B cell (primary cell): ENCODE data around the gene ZMIZ1. TPM values are rescaled to one million over a fixed set of nuclear protein-coding genes. Genes with fewer than 3 reads are reported as not detected.

Experiments
- ATAC-seq: fragments of 200-7000 bp; cut with Tn5 transposase; one replicate; pipeline ENCODE4 v1.10.0; 2021; ENCODE audit warnings: low read depth, mild to moderate bottlenecking, moderate number of reproducible peaks, moderate library complexity
- CTCF ChIA-PET: fragments of 350-600 bp; sonication (Branson Sonifier 250); formaldehyde crosslinking; loops from one replicate; lab custom pipeline; 2021; ENCODE audit warnings: antibody characterized with exemption, inconsistent platforms; lab: Charles Lee
- POLR2A ChIA-PET: fragments of 350-600 bp; sonication (Branson Sonifier 250); formaldehyde crosslinking; loops from one replicate; lab custom pipeline; 2021; ENCODE audit warnings: antibody characterized with exemption; lab: Charles Lee
- DNase-seq: peaks from one replicate; pipeline ENCODE4 v3.0.0; 2013
- H2AFZ ChIP-seq: 2 replicates; pipeline ENCODE4 v1.6.1; 2012; ENCODE audit warnings: mild to moderate bottlenecking, low read depth, low read length; ENCODE audit not compliant: insufficient read depth, poor library complexity, severe bottlenecking
- H3K27ac ChIP-seq, 2 donors: 1 replicate in 1 of 2; 2 replicates in 1 of 2; pipeline ENCODE4 v1.5.1; 2012 to 2013; ENCODE audit warnings: low read length in 2 of 2, mild to moderate bottlenecking in 2 of 2, moderate library complexity in 1 of 2
- H3K27me3 ChIP-seq, 4 experiments: fragments of 200-600 bp in 1 of 4; sonication (generic) in 1 of 4; replicated peaks in 1 of 4; 1 replicate in 2 of 4; 2 replicates in 2 of 4; pipeline versions ENCODE4 v1.6.1 to v1.7.0; 2013 to 2016; ENCODE audit warnings: low read length in 3 of 4, mild to moderate bottlenecking in 2 of 4, mixed read lengths in 1 of 4, moderate library complexity in 1 of 4; ENCODE audit not compliant: insufficient read depth in 4 of 4, control insufficient read depth in 3 of 4; ENCODE audit errors: control extremely low read depth in 1 of 4
- H3K36me3 ChIP-seq, 2 experiments: replicated peaks in 1 of 2; 1 replicate in 1 of 2; 2 replicates in 1 of 2; pipeline versions ENCODE4 v1.6.1 to v1.7.1; 2013; ENCODE audit warnings: low read length in 1 of 2; ENCODE audit not compliant: insufficient read depth in 2 of 2, control insufficient read depth in 1 of 2; ENCODE audit errors: control extremely low read depth in 1 of 2, extremely low read depth in 1 of 2
- H3K4me1 ChIP-seq, 2 donors: fragments of 200-600 bp in 1 of 2; sonication (generic) in 1 of 2; 1 replicate in 1 of 2; 2 replicates in 1 of 2; pipeline versions ENCODE4 v1.5.1 to v1.6.1; 2013 to 2017; ENCODE audit warnings: low read length in 2 of 2; ENCODE audit not compliant: control insufficient read depth in 2 of 2, insufficient read depth in 2 of 2
- H3K4me2 ChIP-seq: replicated peaks from 2 replicates; pipeline ENCODE3; 2012; ENCODE audit warnings: mild to moderate bottlenecking, low read depth, low read length; ENCODE audit not compliant: poor library complexity, severe bottlenecking
- H3K4me3 ChIP-seq, 5 experiments: fragments of 200-600 bp in 1 of 5; sonication (generic) in 1 of 5; 1 replicate in 3 of 5; 2 replicates in 2 of 5; pipeline versions ENCODE4 v1.5.1 to v1.7.0; 2011 to 2016; ENCODE audit warnings: low read length in 4 of 5, mild to moderate bottlenecking in 4 of 5, low read depth in 2 of 5, control low read depth in 1 of 5, moderate library complexity in 1 of 5; ENCODE audit not compliant: insufficient read depth in 1 of 5; ENCODE audit errors: control extremely low read depth in 1 of 5, extremely low read depth in 1 of 5
- H3K79me2 ChIP-seq: fragments of 200-600 bp; sonication (generic); one replicate; pipeline ENCODE4 v1.6.0; 2016; ENCODE audit warnings: low read length; ENCODE audit not compliant: control insufficient read depth, insufficient read depth
- H3K9ac ChIP-seq: fragments of 200-600 bp; sonication (generic); 2 replicates; pipeline ENCODE4 v1.6.1; 2017; ENCODE audit warnings: mild to moderate bottlenecking, low read length, moderate library complexity
- H3K9me3 ChIP-seq, 3 donors: one replicate each; pipeline versions ENCODE4 v1.6.1 to v1.7.1; 2013; ENCODE audit warnings: low read length in 2 of 3; ENCODE audit not compliant: control insufficient read depth in 2 of 3, insufficient read depth in 1 of 3; ENCODE audit errors: control extremely low read depth in 1 of 3
- H4K20me1 ChIP-seq: 2 replicates; pipeline ENCODE4 v1.6.0; 2012; ENCODE audit warnings: mild to moderate bottlenecking, low read length; ENCODE audit not compliant: insufficient read depth, control insufficient read depth, poor library complexity, severe bottlenecking
- H3K27ac Mint-ChIP-seq: one replicate; pipeline ENCODE4 v1.8.0; 2021; ENCODE audit warnings: mixed read lengths
- H3K27me3 Mint-ChIP-seq: one replicate; pipeline ENCODE4 v1.8.0; 2021; ENCODE audit warnings: mixed read lengths
- H3K4me1 Mint-ChIP-seq: one replicate; pipeline ENCODE4 v1.8.0; 2021; ENCODE audit warnings: mixed read lengths
- H3K4me3 Mint-ChIP-seq: one replicate; pipeline ENCODE4 v1.8.0; 2021; ENCODE audit warnings: mixed read lengths
- H3K9me3 Mint-ChIP-seq: one replicate; pipeline ENCODE4 v1.8.0; 2022; ENCODE audit warnings: mixed read lengths; ENCODE audit not compliant: insufficient read depth
- EZH2 ChIP-seq: IDR thresholded peaks from 2 replicates; pipeline ENCODE4 v1.6.1; 2012; ENCODE audit warnings: borderline replicate concordance, low read depth, mild to moderate bottlenecking, moderate library complexity, low read length; ENCODE audit not compliant: insufficient read depth, poor library complexity, severe bottlenecking
- WGBS: methylation state at CpG from one replicate; pipeline ENCODE4 v1.1.5; 2013; ENCODE audit warnings: missing lambda C conversion rate; ENCODE audit not compliant: insufficient coverage; 5-methylcytosine and 5-hydroxymethylcytosine counted together
- intact Hi-C: fragments of 100-400 bp; cut with micrococcal nuclease; formaldehyde crosslinking; loops from one replicate; pipeline ENCODE4 v1.10.0; 2022
- polyA plus RNA-seq: library from polyadenylated mRNA; depleted of rRNA; stranded (reverse); fragments of >200 nt; gene quantifications from 2 replicates; pipeline ENCODE4 v1.2.3, GENCODE V29; 2012
- total RNA-seq, 2 donors: library from RNA; stranded (reverse); fragments of 120-200 nt in 1 of 2; gene quantifications; 1 replicate in 1 of 2; 2 replicates in 1 of 2; pipeline versions ENCODE4 v1.2.3 to v1.2.4, GENCODE V29; 2013 to 2022
- TF ChIP-seq, protein P1 (sequence below): fragments of 200-600 bp; IDR thresholded peaks from one replicate; pipeline ENCODE4 v1.8.0; 2022; ENCODE audit warnings: antibody characterized with exemption, mild to moderate bottlenecking

The ZMIZ1 gene
- total and polyA plus RNA-seq, 2 donors (not counting 1 experiment from before 2014, with no cell fraction given) = 14.3 to 64.9 TPM

DNA sequence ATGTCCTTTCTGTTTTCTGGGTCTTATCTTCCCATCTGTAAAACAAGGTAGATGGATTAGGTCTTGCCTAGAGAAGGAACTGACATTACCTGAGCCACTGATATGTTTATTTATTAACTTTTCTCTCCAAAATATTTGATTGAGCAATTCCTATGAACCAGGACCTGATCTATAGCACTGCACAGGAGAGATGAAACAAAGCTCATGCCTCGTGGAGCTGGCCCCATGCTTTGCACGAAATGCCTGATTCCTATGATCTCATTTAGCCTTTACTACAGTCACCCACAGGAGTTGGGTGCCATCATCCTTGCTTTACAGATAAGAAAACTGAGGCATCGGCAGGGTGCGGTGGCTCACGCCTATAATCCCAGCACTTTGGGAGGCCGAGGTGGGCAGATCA lies 48.2 kb upstream of the ZMIZ1 start:
- Mint-ChIP-seq H3K4me1 (peaks cover 6% of the 10 kb centered on the region), H3K27me3 (peaks cover 8% of the 10 kb centered on the region), H3K27ac (no peak overlapping the region), H3K9me3 (peaks cover 6% of the 10 kb centered on the region), H3K4me3 (no peak overlapping the region)
- H4K20me1 ChIP-seq = no peaks in the 10 kb centered on the region
- 90% methylated on average over 2 of the region's 6 CpGs for WGBS
- peaks cover 0 to 5% (median 0%) of the 10 kb centered on the region in 4 experiments for H3K27me3 ChIP-seq
- no peak for TF ChIP-seq EZH2
- TF ChIP-seq, protein P1, sequence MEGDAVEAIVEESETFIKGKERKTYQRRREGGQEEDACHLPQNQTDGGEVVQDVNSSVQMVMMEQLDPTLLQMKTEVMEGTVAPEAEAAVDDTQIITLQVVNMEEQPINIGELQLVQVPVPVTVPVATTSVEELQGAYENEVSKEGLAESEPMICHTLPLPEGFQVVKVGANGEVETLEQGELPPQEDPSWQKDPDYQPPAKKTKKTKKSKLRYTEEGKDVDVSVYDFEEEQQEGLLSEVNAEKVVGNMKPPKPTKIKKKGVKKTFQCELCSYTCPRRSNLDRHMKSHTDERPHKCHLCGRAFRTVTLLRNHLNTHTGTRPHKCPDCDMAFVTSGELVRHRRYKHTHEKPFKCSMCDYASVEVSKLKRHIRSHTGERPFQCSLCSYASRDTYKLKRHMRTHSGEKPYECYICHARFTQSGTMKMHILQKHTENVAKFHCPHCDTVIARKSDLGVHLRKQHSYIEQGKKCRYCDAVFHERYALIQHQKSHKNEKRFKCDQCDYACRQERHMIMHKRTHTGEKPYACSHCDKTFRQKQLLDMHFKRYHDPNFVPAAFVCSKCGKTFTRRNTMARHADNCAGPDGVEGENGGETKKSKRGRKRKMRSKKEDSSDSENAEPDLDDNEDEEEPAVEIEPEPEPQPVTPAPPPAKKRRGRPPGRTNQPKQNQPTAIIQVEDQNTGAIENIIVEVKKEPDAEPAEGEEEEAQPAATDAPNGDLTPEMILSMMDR = no peak
- intact Hi-C loops = no loop called here
- ChIA-PET POLR2A (no interaction called here), CTCF (no interaction called here)
- no peak for DNase-seq
- H3K4me2 ChIP-seq = no peak overlapping the region
- H3K27ac ChIP-seq = no peak overlapping the region
- H3K9me3 ChIP-seq = peaks cover 0 to 13% (median 4%) of the 10 kb centered on the region in 3 donors
- no peaks in the 10 kb centered on the region for H3K79me2 ChIP-seq
- H3K36me3 ChIP-seq = no peaks in the 10 kb centered on the region
- no peak overlapping the region for H3K9ac ChIP-seq
- no peak overlapping the region for H3K4me3 ChIP-seq
- no peak for ATAC-seq
- no peak overlapping the region for H2AFZ ChIP-seq
- H3K4me1 ChIP-seq = peaks cover 0 to 7% of the 10 kb centered on the region in 2 donors

DNA sequence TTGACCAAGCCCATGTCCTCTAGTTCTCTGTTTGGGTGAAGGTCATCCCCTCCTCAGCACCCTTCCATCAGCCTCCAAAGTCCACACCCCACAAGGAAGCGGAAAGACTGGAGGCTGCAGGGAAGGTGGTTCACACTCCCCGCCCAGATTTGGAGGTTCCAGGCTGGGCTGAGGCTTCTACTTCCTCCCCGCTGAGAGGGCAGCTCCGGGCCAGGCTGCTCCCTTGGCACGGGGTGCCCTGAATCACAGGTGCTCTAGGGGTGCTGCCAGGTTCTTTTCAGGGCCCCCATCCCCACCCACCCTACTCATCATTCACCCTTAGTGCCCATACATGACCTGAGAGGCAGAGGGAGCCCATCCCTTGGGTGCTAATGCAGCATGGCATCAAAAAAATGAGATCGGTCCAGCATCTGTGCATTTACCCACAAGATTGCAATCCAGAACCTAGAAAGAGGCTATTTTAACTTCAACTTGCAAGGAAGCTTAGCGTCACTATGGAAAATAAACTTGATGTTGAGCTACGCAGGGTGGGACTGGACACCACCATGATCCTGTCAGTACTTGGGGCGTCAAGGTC lies 47.3 kb upstream of the ZMIZ1 start:
- peaks cover 0 to 7% of the 10 kb centered on the region in 2 donors for H3K4me1 ChIP-seq
- ChIA-PET POLR2A (no interaction called here), CTCF (interaction anchor here (0.6 kb wide), 1 partner anchor 992 kb away, joined by 3 read pairs; no protein-coding TSS in a partner anchor)
- WGBS = 92% methylated on average over 6 of the region's 9 CpGs
- TF ChIP-seq, protein P1 = no peak
- no peak for TF ChIP-seq EZH2
- intact Hi-C loops = no loop called here
- no peak overlapping the region for H3K27ac Mint-ChIP-seq
- H3K4me3 Mint-ChIP-seq = no peak overlapping the region
- peaks cover 0 to 13% (median 4%) of the 10 kb centered on the region in 3 donors for H3K9me3 ChIP-seq
- H3K27ac ChIP-seq = no peak overlapping the region
- no peaks in the 10 kb centered on the region for H3K79me2 ChIP-seq
- H3K27me3 ChIP-seq = peaks cover 0 to 2% (median 0%) of the 10 kb centered on the region in 4 experiments
- H3K4me2 ChIP-seq = no peak overlapping the region
- H4K20me1 ChIP-seq = no peaks in the 10 kb centered on the region
- no peaks in the 10 kb centered on the region for H3K36me3 ChIP-seq
- peaks cover 6% of the 10 kb centered on the region for H3K9me3 Mint-ChIP-seq
- peaks cover 14% of the 10 kb centered on the region for H3K27me3 Mint-ChIP-seq
- ATAC-seq = no peak
- no peak overlapping the region for H3K9ac ChIP-seq
- H3K4me1 Mint-ChIP-seq = peaks cover 6% of the 10 kb centered on the region
- no peak overlapping the region for H3K4me3 ChIP-seq
- H2AFZ ChIP-seq = no peak overlapping the region
- no peak for DNase-seq
